Ammon's horn (tissue), 1 donor: ENCODE results near the gene RFX6.

Source experiments
- DNase-seq: peaks from one replicate; pipeline ENCODE4 v3.0.0-alpha.2; 2016; ENCODE audit warnings: low spot score

RFX6 gene

DNA sequence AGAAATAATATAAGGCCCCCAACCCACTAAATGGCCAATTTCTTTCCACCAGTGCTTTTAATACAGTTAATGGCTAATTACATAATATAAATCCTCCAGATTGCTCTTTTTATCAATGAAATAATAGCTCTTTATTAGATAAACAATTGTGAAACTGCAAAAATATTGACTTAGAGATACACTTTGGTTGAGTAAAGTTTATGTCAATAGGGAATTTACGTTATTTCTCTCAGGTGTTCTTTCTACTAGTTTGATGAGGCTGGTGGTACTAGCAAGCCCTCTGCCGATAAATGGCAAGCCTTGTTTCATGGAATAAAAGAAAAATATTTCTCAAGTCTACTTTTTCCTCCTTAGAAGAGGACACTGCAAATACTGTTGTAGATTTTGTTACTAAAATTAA, 18.9 kb downstream of the RFX6 start:
- DNase-seq: no peak

DNA sequence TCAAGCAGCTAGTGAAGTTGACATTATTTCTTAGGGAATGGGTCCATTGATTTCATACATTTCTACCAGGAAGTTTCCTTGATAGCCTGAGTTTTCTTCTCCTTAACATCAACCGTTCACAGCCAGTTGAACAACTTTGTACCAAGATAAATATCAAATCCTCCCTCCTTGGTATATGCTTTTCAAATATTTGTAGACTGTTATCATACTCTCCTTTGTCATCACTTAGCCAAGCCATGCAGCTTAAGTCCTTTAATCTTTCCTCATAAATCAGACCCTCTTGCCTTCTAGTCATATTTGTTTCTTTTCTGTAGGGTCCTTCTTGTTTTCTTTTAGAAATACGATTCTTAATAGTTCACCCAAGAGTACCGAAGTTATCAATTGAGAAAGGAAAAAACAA, 25.6 kb downstream of the RFX6 start:
- DNase-seq: no peak

DNA sequence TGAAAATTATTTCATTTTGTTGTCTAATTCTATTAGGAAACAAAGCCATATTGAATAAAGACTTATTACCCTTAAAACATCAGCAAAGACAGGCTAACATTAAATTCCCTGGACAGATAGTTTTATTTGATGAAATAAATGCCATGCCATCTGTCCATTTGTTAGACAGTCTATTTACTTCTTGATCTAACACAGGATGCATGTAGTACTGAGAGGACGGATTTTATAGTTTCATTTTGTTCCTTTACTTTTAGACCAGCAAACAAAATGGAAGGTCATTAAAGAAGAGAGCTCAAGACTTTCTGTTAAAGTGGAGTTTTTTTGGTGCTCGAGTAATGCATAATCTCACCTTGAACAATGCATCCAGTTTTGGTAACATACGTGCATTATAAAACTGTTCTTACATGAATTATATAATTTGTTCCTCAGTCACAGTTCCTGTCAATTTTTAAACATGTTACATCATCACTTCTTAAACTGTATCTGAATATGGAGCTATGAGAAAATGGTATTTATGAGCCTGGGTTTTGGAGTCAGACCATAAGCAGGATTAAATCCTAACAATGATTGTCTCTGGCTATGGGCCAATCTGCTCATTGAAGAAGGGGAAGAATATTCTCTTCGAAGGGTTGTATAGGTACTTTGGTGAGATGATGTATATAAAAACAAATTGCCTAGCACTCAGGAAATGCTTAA, 46.0 kb downstream of the RFX6 start:
- no peak for DNase-seq

DNA sequence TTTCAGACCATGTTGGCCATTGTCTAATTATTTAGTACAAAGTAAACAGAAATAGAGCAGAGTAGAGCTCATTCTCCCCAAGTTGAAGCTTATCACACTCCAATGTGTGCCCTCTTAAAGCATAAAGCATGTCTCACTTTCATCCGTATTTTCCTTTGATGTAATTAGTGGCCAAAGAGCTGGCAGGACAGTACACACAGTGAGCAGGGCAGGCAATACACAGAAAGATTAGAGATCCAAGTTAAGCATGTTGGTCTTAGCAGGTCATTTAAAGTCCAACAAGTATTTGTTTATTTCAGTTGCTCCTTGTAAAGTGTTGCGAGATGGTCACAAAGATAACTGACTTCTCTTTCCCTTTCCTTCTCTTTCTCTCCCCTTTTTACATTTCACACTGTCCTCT, 47.2 kb downstream of the RFX6 start:
- DNase-seq: no peak

DNA sequence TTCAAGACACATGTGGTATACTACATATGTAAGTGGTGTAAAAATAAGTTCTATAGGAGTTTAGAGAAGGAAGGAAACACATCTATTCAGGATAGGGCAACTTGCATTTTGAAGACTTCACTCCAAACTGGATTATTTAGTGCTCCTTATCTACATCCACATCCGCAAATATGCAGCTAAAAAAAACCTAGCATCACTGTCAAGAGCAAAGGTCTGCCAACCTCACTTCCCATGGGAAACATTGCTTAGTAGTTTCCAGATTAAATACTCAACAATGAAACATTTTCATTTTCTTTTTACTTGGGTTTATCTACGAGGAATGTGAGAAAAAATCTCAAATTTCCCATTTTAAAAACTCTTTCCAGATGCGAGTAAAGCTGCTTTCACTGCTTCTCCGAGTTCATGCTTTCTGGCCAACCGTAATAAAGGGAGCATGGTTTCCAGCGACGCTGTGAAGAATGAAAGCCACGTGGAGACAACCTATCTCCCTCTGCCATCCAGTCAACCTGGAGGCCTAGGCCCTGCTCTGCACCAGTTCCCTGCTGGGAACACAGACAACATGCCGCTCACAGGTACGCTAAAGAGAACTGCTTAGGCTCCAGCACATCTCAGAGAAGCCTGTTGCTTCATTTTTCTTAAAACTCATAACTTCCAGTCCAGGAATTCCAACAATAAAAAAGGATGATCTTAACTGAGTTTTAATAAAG, 48.2 kb downstream of the RFX6 start:
- DNase-seq: no peak

DNA sequence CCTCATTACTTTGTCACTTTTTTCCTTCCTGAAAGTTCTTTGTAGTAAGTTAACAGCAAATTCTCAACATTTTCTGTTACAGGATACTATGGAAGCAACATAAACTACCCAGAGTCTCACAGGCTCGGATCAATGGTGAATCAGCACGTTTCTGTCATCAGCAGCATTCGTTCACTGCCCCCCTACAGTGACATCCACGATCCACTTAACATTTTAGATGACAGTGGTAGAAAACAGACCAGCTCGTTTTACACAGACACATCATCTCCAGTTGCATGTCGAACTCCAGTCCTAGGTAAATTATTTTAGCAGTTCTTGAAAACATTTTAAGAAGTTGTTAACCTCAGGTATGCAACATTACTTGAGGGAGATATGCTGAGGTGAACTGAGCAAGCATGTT, 51.6 kb downstream of the RFX6 start:
- DNase-seq: no peak

DNA sequence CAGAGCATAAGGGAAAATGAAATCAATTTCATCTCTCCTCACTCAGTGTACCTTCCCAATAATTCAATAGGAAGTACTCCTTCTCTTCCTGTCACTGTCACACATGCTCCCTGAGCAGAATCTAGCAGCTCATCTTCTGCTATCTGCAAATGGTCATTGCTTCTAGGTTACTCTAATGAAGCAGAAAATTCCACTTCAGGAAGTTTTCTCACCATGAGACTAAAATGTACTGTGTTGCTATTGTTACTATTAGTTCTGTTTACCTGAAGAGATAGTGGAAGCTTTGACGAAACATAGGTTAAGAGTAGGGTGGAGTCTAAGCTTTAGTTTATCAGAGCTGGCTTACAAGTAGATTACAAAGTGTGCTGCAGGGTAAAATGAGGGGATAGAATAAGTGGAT, 52.8 kb downstream of the RFX6 start:
- DNase-seq: no peak

DNA sequence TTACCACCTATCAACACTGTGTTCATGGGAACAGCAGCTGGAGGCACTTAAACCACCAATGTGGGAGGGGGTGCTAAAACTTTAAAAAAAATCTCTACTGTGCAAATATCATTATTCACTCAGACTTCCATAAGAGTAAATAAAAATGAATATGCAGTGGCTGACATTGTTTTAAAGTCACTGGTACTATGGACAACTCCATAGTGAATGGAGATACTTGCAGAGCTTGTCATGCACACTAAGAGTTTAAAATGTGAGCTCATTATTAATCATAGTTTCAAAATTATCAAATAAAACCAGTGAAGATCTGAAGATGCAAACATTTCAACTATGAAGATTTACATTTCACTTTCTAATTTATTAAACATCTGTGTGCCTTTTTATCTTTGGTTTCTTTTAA, 54.4 kb downstream of the RFX6 start:
- no peak for DNase-seq

DNA sequence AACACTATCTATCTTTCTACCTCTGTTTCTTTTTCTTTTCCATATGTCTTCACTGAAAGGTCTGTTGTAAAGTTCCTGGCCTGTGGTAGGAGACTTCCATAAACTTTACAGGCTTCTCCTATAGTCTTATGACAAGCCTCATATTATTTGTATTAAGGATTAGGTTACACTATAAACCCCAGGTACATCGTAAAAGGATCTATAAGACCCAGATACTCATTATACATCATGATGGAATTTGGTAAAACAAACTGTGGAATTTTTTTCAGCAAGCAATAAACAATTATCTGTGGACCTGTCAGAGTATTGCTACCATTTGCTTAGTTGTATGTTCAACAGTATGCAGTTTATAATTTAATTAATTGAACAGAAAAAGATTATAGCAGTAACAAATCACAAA, 55.5 kb downstream of the RFX6 start:
- no peak for DNase-seq

DNA sequence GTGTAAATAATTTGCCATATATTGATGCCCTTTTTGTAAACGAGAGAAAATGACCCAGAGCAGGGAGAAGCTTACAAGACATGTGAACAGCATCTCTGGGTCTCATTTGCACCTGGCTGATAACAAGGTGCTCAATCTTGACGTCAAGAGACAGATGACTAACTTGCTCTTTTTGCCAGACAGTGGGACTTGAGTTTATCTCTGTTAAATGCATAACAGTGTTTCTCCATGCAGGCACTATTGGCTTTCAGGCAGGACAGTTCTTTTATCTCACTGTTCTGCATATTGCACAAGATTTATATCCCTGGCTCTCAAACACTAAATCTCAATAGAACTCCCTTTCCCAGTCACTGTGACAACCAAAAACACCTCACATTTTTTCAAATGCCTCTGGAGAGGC, 56.4 kb downstream of the RFX6 start:
- no peak for DNase-seq

DNA sequence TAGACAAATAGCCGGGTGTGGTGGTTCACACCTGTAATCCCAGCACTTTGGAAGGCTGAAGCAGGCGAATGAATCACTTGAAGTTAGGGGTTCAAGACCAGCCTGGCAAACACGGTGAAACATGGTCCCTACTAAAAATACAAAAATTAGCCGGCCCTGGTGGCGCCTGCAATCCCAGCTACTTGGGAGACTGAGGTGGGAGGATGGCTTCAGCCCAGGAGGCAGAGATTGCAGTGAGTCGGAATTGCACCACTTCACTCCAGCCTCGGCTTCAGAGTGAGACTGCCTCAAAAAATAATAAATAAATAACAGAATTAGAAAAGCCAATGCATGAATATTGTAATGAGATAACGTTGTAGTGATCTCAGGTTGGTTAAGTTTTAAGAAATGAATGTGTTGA, 61.3 kb downstream of the RFX6 start:
- DNase-seq: no peak

DNA sequence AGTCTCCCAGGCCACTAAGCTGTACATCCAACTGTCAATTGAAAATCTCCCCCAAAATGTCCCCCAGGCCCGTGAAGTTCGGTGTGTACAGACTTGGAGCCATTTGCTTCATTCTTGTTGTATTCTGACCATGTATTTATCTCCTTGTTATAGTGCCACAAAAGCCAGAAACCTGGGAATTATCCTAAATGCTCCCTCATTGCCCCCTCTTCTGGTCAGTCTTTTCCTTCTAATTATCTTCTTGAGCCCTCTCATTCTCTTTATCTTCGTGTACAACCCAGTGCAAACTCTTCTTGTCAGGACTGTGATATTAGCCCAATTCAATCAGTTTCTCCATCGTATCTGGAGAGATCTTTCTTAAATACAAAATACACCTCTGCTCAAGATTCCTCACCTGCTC, 64.7 kb downstream of the RFX6 start:
- no peak for DNase-seq

DNA sequence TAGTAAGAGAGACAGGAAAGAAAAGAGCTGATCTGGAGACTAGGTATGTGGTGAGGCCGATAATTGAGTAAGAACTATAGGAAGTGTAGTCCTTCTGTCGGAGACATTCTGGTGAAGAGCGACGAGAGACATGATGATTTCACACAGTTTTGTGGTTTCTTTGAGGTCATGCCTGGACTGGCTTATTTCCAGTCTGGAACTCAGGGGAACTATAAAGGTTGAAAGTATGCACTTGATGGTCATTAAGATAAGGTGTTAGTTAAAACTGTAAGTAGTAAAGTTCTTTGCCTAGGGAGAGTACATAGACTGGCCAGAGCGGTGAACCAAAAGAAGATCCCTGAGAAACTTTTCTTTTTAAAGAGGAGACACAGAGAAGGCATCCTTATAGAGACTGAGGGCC, 68.8 kb downstream of the RFX6 start:
- DNase-seq: no peak

DNA sequence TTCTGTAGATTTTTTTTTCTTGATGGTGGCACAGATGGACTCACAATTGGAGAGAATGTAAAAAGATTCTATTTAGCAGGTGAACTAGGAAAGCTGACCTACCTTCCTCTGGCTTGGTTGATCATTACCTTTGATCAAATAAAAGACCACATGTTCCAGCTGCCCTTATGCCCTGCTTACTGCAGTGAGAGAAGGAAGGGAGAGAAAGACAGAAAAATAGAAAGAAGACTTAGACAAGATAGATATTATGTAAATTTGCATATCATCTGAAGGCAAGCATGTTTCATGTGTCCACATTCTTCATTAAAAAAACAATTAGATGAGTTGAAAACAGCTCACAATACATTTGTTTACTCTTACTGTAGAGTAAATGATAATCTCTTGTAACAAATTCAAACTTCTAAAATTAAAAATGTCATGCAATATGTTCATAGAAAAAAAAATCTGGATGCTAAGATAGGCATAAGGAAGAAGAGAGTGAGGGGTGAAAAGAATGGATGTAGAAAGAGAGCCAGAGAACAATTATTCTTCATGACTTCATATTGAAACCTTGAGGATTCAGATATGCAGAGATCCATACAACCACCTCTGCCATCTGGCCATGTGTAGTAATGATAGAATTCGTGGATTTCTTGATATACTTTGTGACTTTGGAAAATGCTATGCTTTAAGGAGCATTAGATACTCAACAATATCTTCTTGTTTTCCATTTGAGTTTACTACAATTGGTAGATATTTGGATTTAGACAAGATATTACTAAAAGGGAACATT, 71.7 kb downstream of the RFX6 start:
- no peak for DNase-seq

DNA sequence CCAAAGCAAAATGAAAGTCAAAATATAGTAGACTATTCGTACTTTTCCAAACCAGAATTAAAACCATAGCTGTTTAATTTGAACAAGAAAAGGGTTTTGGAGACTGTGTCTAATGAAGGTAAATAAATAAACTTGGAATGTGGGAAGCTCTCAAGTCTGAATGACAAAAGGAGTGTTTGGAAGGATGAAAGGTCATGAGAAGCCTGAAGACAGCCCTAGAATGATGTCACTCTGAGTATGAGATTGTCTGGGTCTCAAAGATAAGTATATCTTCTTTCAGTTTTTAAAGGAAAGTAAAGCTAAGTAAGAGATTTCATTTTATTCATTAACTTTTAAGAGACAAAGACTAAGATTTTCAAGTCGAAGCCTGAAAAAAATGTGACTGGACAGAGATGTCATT, 72.9 kb downstream of the RFX6 start:
- DNase-seq: no peak

DNA sequence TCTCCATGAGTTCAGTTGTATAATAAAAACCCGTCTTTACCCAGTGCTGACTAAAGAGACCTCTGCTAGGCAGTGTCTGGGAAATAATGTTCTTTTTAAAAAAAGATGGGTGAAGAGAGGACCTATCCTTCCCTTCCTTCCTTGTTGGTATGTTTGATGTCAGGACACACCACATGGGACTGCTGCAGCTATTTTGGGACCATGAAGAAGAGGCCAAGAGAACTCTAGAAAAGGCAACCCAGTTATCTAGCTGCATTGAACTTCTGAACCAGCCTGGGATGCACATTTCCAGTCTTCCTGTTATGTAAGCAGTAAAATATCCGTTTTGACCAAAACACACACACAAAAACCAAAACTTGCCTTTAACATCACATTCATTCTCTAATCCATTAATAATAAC, 77.3 kb downstream of the RFX6 start:
- no peak for DNase-seq

DNA sequence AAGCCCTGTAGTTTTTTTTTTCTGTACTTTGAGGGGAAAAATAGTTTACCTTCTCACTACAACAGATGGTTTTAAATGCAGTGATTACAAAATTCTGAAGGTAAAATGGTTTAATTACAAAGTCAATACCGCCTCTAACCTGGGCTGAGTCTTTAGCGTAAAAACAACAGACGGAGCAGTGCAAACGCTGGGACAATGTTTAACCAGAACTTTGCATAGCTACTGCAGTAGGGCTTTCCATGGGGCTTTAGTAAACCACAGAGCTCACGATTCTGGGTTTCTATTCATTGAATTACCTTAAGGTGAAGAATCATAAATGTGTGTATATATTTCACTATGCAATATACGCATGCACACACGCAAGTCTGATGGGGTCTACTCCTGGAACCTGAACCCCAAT, 77.9 kb downstream of the RFX6 start:
- no peak for DNase-seq

DNA sequence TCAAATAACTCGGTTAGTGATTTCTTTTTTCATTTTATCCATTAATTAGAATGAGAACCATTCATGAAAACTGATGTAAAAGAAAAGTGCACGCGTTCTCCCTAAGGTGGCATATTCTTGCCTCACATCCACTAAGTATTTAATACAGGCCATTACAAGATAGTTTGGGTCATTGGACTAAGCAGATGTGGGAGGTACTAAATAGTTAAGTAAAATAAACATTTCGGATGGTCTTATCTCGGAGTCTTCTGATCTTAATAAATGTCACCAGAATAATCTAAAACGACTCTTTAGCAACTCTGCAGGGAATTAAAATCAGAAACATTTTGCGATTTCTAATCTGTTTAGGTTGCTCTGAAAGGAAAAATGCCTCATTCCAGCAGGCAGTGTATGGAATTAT, 78.7 kb downstream of the RFX6 start:
- no peak for DNase-seq

DNA sequence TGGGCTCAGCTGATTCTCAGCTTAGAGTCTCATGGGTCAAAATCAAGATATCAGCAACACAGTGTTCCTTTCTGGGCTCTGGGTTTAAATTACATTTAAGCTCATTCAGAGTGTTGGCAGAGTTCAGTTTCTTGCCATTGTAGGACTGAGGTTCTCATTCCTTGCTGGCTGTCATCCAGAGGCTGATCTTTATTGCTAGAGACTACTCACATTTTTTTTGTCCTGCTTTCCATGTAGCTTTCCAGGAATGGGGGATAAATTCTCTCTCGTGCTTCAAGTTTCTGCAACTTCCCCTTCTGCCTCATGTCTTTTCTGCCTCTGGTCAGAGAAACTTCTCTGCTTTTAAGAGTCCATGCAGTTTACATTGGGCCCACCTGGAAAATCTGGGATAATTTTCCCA, 86.9 kb downstream of the RFX6 start:
- no peak for DNase-seq

DNA sequence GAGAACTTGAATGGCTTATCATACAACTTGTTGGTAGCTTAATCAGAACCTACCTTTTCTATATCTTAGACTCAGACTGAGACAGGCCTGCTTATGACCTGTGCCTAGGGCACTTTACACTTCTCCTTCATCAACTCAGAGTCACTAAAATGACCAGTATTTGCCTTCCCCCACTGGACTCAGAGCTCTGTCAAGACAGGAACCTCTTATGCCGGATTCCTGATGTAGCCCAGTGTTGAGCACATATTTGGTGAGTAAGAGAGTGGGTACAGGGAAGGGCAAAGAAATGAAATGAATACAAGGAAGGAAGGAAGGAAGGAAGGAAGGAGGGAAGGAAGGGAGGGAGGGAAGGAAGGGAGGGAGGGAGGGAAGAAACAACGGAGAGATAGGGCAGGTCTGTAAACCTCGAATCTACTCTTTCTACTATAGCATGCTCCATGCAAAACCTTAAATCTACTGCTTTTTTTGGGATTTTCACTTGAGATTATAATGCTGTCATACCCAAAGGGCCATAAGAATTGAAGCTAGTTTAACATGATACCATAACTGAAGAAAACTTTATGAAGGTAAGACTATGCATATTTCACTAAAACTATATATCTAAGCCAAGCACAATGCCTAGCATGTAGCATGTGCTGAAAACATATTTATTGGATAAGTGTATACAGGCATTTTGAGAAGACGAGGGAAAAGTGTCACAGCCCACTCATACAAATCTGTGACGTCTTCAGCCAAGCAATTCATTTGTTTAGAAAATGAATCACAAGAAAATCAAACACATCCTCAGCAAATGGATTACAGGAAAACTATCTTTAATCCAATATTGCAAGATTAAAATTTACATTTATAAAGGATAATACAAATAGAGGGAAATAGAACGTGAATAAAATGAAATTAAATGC, 89.9 kb downstream of the RFX6 start:
- no peak for DNase-seq

DNA sequence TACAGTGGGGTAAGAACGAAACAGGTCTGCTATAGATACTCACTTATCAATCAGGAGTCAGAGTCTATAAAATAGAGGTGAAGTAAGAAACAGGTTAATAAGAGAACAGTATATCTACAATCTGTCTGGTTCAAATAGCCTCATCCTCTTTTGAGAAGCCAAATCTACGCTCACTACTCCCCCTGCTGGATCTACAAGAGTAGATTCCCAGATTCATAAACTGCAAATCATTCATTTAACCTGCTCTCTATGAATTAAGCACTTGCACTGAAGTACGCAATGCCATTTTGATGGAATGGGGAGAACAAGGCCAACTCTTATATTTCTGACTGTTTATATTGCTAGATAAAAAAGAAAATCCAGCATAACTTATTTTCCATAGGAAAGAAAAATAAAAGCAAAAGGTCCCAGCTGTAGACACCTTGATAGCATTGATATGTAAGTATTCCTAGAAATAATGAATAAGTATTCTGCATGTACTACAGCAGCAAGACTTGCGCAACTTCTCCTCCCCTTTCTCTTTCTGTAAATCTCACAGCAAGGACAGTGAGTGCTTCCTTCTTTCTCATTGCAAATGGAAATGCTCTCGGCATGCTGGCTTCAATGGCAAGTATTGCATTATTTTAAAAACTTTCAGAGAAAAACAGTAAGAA, 92.3 kb downstream of the RFX6 start:
- DNase-seq: peak; percentile 76

DNA sequence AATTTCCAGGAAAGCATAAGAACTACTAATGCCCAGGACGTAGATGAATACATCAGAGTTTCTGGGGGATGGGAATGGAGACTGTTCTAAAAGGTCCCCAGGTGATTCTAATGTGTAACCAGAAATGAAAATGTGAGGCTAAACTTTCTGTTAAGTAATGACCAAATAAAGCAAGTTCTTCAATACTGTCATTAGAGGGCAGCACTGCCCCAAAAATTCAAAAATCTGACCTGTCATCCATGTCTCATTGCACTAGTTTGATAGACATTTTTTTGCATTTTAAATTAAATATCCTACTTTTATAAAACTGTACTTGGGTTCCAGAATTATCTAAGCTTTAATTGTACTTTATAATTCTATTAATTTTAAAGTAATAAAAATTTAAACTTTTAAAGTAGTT, 94.9 kb downstream of the RFX6 start:
- peak; percentile 59 for DNase-seq
